GM18517 (cell line): ENCODE measurements around the gene DNAJC1.
A peak's percentile ranks its signal among the peaks of the same experiment; 100 is the strongest.

Experiments
- ATAC-seq: cut with Tn5 transposase; IDR thresholded peaks from one replicate; pipeline ENCODE4 v1.9.1; 2021; ENCODE audit warnings: mild to moderate bottlenecking, moderate library complexity; ENCODE audit not compliant: unreplicated experiment

DNAJC1 gene

GRCh38 chr10:22010539-22010938, 7.0 kb upstream of the DNAJC1 start:
- ATAC-seq: no peak

- ATAC-seq: no peak
Observed at GRCh38 chr10:22006379-22006884, 2.9 kb upstream of the DNAJC1 start.

- ATAC-seq: no peak
Observed at GRCh38 chr10:22005763-22006162, 2.2 kb upstream of the DNAJC1 start.

- ATAC-seq: no peak
Observed at GRCh38 chr10:22003964-22004281, 393 bp upstream of the DNAJC1 start.

DNA sequence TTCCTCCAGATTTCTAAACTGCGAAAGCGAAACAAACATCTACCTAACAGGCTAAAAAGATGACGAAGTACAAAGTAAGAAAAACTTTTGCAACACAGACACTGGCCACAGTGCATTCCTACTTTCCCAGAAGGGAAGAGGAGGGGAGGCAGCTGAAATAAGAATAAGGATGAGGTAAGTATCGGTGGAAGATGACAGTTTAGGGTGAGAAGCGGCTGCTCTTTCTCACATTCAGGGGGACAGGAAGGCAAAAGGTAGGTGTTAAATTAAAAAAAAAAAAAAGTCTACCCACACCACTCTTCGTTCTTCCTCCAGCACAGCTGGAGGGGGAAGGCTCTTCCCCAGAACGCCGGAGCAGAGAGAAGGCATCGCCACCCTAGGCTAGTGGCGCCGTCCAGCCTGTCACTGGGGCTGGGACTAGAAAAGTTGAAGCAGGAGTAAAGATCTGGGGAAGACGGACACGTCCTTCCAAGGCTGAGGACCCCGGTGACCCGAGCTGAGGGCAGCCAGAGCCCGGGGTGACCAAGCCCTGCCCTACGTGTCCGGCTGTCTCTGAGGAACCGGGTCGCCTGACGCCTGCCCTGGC, 846 bp downstream of the DNAJC1 start:
- peak; percentile 26 for ATAC-seq

GRCh38 chr10:21995557-21995956, 8.0 kb downstream of the DNAJC1 start:
- no peak for ATAC-seq

- ATAC-seq: no peak
Observed at GRCh38 chr10:21993360-21994001, 10.0 kb downstream of the DNAJC1 start.

- ATAC-seq: no peak
Observed at GRCh38 chr10:21991785-21992184, 11.7 kb downstream of the DNAJC1 start.

DNA sequence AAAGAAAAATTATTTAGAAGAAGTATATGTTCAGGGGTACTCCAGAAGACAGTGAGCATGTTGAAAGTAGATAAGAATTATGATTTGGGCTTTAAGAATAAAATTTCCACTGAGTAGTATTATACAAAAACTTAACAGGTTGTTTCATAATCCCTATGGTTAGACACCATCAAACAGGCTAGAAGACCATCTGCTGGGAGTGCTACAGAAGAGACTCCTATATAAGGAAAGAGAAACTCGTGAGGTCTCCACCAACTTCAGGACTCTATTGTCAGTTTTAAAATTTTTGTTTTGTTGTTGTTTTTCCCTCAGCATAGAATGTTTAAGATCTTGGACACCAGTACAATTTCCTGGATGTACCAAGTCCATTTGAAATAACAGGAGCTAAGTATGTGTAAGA, 13.1 kb downstream of the DNAJC1 start:
- no peak for ATAC-seq

GRCh38 chr10:21989453-21990154, 13.9 kb downstream of the DNAJC1 start:
- ATAC-seq: peak; percentile 67

DNA sequence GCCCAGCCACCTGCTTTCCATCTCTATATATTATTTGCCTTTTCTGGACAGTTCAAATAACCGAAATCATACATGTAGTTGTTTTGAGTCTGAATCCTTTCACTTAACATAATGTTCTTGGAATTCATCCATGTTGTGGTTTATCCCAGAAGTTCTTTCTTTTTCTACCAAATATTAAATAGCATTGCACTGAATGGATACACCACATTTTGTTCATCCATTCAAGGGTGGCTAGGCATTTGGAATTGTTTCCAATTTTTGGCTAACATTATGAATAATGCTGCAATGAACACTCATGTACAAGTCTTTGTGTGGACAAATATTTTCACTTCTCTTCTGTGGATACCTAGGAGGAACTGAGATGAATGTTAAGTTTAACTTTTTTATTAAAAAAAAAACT, 18.0 kb downstream of the DNAJC1 start:
- ATAC-seq: no peak

DNA sequence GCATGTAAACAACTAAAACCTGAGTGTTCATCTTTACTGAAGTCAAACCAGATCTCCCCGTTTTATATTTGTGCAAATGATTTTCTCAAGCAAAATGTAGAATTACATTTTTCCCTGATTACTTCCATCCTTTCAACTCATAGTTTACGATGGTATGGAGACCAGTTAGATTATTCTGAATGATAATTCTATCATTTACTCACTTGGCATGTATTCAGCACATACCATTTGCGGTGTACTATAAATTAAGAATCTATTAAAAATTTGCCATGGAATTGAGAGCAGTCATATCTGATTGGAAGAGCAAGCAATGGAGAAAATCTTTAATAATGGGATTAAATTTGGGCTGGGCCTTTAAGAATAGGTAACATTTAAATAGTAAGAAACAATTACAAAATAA, 22.4 kb downstream of the DNAJC1 start:
- ATAC-seq: no peak

DNA sequence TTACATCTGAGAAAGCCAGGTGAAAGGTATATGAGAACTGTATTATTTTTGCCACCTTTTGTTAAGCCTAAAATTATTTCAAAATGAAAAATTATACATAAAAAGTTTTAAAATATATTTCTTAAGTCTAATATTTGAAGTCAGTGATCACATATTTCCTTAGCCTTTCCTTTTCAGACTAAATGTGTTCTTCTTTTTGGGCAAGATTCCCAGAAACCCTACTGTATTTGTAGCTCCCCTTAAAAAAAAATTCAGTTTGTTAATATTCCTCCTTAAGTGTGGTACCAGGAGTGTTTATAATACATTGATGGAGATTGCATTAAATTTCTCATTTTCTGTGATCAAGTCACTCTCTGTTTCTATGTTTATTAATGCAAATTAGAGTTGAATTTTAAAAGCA, 22.8 kb downstream of the DNAJC1 start:
- ATAC-seq: no peak

- ATAC-seq: no peak
Observed at GRCh38 chr10:21978191-21978862, 25.2 kb downstream of the DNAJC1 start.

DNA sequence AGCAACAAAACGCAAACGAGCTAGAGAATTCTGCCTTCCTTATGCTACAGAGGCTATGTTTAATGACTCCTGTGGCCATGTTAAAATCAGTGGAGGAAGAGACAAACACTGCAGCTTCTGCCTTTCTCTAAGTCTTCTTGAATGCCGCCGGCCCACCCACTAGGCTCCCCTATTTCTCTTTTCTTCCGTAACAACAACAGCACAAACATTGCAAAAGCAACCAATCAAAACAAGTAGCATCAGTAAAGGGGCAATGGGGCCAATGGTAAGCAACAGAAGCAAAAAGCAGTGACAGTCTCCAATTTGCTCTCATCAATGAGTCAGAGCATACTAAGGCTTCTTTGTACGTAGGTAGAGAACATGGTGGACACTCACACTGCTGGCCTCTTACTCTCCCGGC, 26.8 kb downstream of the DNAJC1 start:
- ATAC-seq: no peak

GRCh38 chr10:21976280-21976679, 27.2 kb downstream of the DNAJC1 start:
- no peak for ATAC-seq

GRCh38 chr10:21975378-21975990, 28.0 kb downstream of the DNAJC1 start:
- ATAC-seq: no peak

GRCh38 chr10:21972584-21972983, 30.9 kb downstream of the DNAJC1 start:
- peak; percentile 51 for ATAC-seq

- no peak for ATAC-seq
Observed at GRCh38 chr10:21969326-21970287, 33.9 kb downstream of the DNAJC1 start.

DNA sequence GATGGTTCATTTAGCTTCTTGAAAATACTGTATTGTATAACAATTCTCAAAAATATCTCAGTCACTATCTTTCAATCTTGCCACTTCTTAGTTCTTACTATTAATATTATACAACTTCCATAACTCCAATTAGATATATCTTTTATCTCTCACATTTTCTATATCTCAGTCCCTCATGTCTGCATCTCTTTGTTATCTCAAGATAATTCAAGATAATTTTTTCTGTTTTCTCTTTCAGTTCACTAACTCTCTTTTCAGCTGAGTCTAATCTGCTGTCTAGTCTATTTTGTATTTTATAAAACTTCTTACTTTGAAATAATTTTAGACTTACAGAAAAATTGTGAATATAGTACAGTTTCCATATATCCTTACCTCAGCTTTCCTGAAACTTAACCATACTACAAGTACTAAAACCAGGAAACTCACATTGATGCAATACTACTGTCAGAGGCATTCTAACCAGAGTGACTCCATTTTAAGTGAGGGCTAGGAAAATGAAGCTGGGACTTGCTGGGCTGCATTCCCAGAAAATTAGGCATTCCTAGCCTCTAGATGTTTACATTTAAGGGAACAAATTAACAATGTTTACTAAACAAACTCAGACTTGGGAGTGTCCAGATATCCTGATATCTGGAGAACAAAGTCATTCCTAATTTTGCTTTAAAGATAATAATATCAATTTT, 38.4 kb downstream of the DNAJC1 start:
- no peak for ATAC-seq
